Fibroblast of mammary gland (primary cell): ENCODE results near the gene ATG7.

Experiments
- DNase-seq: peaks from one replicate; pipeline ENCODE4 v3.0.0-alpha.2; 2010; ENCODE audit warnings: low read depth
- H3K4me3 ChIP-seq: 2 replicates; pipeline ENCODE4 v1.5.1; 2011; ENCODE audit warnings: low read depth, mild to moderate bottlenecking, low read length, moderate library complexity; ENCODE audit not compliant: control insufficient read depth
- TF ChIP-seq, protein P1 (sequence below): conservative IDR thresholded peaks from 2 replicates; pipeline ENCODE4 v1.5.1; 2011; ENCODE audit warnings: low read depth, low read length, inconsistent platforms; ENCODE audit not compliant: control insufficient read depth, insufficient read depth

The ATG7 gene

DNA sequence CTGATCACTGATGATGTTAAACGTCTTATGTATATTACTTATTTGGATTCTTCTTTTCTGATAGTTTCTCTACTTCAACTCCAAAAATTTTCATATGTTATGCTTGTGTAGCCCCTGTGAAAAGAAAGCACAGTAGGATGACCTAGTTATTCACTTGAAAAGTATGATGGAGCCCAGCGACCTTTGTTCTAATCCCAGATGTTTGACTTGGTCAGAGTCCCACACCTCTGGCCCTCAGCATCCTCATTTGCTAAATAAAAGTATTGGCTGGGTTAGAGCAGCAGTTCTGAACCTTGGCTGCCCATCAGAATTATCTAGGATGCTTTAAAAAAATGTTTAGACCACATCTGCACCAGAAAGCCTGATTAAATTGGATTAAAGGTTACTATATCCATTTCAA lies 173.7 kb downstream of the ATG7 start:
- TF ChIP-seq, protein P1, sequence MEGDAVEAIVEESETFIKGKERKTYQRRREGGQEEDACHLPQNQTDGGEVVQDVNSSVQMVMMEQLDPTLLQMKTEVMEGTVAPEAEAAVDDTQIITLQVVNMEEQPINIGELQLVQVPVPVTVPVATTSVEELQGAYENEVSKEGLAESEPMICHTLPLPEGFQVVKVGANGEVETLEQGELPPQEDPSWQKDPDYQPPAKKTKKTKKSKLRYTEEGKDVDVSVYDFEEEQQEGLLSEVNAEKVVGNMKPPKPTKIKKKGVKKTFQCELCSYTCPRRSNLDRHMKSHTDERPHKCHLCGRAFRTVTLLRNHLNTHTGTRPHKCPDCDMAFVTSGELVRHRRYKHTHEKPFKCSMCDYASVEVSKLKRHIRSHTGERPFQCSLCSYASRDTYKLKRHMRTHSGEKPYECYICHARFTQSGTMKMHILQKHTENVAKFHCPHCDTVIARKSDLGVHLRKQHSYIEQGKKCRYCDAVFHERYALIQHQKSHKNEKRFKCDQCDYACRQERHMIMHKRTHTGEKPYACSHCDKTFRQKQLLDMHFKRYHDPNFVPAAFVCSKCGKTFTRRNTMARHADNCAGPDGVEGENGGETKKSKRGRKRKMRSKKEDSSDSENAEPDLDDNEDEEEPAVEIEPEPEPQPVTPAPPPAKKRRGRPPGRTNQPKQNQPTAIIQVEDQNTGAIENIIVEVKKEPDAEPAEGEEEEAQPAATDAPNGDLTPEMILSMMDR, result no peak
- peak; percentile 60 for DNase-seq
- no peak overlapping the region for H3K4me3 ChIP-seq

DNA sequence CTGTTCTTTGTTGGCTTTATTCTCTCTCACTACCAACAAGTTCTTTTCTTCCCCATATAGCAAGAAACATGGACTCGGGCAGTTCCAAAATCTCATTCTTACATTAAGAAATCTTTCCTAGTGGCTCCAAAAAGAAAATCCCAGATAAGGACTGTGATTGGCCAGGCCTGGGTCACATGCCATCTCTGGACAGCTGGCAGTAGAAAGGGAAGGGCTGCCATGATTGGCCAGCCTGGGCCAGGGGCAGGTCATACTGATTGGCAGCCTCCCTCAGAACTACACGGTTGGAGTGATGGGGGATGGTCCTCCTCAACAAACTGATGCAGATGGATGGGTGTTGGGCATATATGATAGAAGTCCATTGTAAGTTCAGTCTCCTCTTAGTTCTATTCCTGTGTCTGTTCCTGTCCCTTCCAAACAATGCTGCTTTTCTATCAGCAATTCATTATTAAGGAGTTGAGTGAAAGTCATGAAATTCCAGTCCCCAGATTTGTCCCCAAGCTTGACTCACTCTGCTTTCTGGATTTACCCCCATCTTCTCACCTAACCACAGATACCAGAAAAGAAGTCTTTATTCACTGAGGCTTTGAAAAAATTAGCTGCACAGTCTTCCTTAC lies 175.5 kb downstream of the ATG7 start:
- DNase-seq, result no peak
- H3K4me3 ChIP-seq, result no peak overlapping the region
- TF ChIP-seq, protein P1, result no peak

DNA sequence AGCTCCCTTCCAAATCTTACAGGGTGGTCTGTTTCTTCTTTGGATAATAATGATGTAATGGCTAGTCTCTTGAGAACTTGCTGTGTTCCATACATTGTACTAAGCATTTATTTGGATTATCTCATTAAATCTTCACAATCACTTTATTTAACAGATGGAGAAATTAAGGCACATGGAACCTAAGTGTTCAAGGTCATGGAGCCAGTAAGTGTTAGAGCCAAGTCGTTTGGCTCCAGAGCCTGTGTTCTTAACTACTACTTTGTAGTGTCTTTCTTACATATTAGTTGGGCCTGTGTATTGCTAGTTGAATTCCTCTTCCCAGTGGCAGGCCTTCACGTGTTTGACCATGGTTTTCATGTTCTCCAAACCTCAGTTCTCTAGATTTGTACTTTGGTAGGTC lies 177.8 kb downstream of the ATG7 start:
- no peak overlapping the region for H3K4me3 ChIP-seq
- TF ChIP-seq, protein P1, result no peak
- no peak for DNase-seq

DNA sequence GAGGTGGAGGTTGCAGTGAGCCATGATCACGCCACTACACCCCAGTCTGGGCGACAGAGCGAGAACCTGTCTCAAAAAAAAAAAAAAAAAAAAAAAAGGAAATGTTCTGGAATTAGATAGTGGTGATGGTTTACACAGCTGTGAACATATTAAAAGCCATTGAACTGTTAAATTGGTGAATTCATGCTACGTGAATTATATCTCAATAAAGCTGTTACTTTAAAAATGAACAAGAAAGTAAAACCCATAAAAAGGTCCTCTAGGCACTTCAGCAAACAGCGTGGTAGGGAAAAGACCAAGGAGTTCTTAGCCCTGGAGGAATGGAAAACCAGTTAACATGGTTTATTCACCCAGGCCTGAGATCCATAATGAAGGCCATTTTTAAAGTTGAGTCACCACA lies 180.1 kb downstream of the ATG7 start:
- no peak overlapping the region for H3K4me3 ChIP-seq
- TF ChIP-seq, protein P1, result no peak
- DNase-seq, result no peak

DNA sequence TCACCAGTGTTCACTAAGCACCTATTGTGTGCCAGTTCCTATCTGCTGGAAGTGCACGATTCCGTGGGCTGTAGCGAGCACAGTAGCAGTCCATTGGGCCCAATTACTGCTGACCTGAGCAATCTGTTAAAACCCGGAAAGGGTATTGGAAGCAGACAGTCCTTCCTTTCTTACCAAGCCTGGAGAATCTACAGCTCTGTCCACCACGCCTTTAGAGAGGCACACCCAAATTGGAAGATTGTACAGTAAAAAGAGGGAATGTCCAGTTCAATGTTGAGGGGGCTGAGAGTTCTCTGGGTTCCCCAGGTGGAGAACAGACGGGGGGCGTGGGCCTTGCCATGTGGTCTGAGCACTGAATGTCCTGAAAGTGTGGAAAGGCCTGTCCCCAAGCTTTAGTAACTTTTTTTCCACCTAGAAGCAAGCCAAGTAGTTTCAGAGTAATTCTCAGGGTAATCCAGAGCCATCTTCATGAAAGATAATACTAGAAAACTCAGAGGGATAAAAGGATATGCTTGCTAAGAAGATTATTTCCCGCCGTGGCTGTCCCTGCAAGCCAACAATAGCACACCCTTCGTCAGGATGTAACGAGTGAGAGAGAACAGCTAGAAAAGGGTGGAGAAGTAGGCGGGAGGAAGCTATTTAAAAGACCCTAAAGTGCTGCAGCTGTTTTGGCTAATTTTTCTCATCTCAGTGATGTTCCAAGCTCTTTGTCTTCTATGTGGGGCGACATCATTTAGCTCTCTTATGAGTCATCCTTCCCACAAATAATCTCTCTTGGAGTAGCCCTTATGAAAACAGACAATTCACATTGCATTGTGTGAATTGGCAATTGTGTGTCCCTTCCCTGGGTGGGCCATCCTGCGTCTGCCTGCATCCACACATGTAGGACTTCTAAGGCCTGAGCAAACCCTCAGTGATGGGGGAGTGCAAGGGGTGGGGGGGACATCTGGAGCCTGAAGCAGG lies 181.0 kb downstream of the ATG7 start:
- TF ChIP-seq, protein P1, result no peak
- DNase-seq, result peak; percentile 84

DNA sequence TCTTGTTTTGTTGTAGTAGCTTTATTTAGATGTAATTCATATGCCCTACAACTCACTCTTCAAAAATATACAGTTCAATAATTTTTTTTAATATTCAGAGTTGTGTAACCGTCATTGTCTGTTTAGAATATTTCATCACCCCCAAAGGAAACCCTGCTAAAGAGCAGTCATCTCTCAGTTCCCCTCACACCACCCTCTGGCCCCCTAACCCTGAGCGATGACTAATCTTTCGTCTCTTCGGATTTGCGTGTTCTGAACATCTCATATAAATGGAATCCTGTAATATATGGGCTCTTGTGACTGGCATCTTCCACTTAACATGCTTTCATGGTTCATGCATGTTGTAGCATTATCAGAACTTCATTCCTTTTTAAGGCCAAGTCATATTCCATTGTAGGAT lies 183.8 kb downstream of the ATG7 start:
- no peak overlapping the region for H3K4me3 ChIP-seq
- DNase-seq, result peak; percentile 93
- TF ChIP-seq, protein P1, result no peak

More for the DNA sequence above, 181.0 kb downstream of the ATG7 start:
- no peak overlapping the region for H3K4me3 ChIP-seq
